K562 (cell line): ENCODE data around the gene HDAC1.

Experiments used
- ARID2 ChIP-seq: fragments of 450-650 bp; IDR thresholded peaks from 2 replicates; pipeline ENCODE4 v1.6.1; 2017; ENCODE audit warnings: antibody characterized with exemption, mild to moderate bottlenecking
- ATF2 ChIP-seq: sonication (generic); formaldehyde crosslinking; IDR thresholded peaks from 2 replicates; pipeline ENCODE4 v1.8.1; 2022; ENCODE audit warnings: missing genetic modification reagents
- EP300 ChIP-seq: IDR thresholded peaks from 2 replicates; pipeline ENCODE4 v1.6.1; 2012; ENCODE audit warnings: low read length, improper control_type of control experiment
- MAFK ChIP-seq: IDR thresholded peaks from 2 replicates; pipeline ENCODE4 v1.6.1; 2011; ENCODE audit warnings: low read length, improper control_type of control experiment
- MTA2 ChIP-seq: fragments of 450-650 bp; IDR thresholded peaks from 2 replicates; pipeline ENCODE4 v1.6.1; 2016; ENCODE audit warnings: low read depth
- SMC3 ChIP-seq: conservative IDR thresholded peaks from 2 replicates; pipeline ENCODE4 v1.6.1; 2011; ENCODE audit warnings: low read depth, low read length, improper control_type of control experiment; ENCODE audit not compliant: insufficient read depth
- STAT6 ChIP-seq: sonication (generic); formaldehyde crosslinking; IDR thresholded peaks from 2 replicates; pipeline ENCODE4 v1.8.1; 2023; ENCODE audit warnings: mild to moderate bottlenecking, missing genetic modification reagents
- TAF1 ChIP-seq: IDR thresholded peaks from 2 replicates; pipeline ENCODE4 v1.6.1; 2011; ENCODE audit warnings: mild to moderate bottlenecking, low read length, moderate library complexity; ENCODE audit not compliant: insufficient read depth, control insufficient read depth, severe bottlenecking; ENCODE audit errors: extremely low read depth
- TEAD1 ChIP-seq, 2 experiments: fragments of 450-650 bp in 1 of 2; sonication (generic) in 1 of 2; formaldehyde crosslinking; IDR thresholded peaks; 2 replicates each; pipeline versions ENCODE4 v1.4.0 to v1.8.0; 2020 to 2022; ENCODE audit warnings: mild to moderate bottlenecking in 2 of 2, missing genetic modification reagents in 1 of 2
- TEAD4 ChIP-seq, 2 experiments: sonication (generic) in 1 of 2; formaldehyde crosslinking in 1 of 2; IDR thresholded peaks; 2 replicates each; pipeline versions ENCODE4 v1.6.1 to v1.8.0; 2012 to 2022; ENCODE audit warnings: borderline replicate concordance in 1 of 2, inconsistent platforms in 1 of 2, low read length in 1 of 2, mild to moderate bottlenecking in 1 of 2, missing genetic modification reagents in 1 of 2
- ZNF324 ChIP-seq: fragments of 250-450 bp; sonication (Bioruptor Pico); IDR thresholded peaks from 2 replicates; pipeline ENCODE4 v1.4.0; 2020; ENCODE audit warnings: mild to moderate bottlenecking
- TF ChIP-seq, protein P1 (sequence below): fragments of 450-650 bp; IDR thresholded peaks from 2 replicates; pipeline ENCODE4 v1.6.1; 2016; ENCODE audit warnings: mild to moderate bottlenecking, moderate library complexity

GRCh38 chr1:32329931-32330466, 38.1 kb downstream of the HDAC1 start:
- TF ChIP-seq TEAD1 (CRISPR knock-in tag; IDR thresholded peaks at IDR 0.05) (no peak), MTA2 (no peak), ATF2 (no peak), SMC3 (no peak), STAT6 (CRISPR knock-in tag) (no peak), ZNF324 (CRISPR knock-in tag) (no peak), TEAD4 (IDR thresholded peaks at IDR 0.05; ENCODE audit: low read length) (no peak), TEAD4 (CRISPR knock-in tag; IDR thresholded peaks at IDR 0.05; ENCODE audit: borderline replicate concordance) (no peak), MAFK (no peak), EP300 (no peak), ARID2 (no peak), TAF1 (no peak)
- TF ChIP-seq, protein P1, sequence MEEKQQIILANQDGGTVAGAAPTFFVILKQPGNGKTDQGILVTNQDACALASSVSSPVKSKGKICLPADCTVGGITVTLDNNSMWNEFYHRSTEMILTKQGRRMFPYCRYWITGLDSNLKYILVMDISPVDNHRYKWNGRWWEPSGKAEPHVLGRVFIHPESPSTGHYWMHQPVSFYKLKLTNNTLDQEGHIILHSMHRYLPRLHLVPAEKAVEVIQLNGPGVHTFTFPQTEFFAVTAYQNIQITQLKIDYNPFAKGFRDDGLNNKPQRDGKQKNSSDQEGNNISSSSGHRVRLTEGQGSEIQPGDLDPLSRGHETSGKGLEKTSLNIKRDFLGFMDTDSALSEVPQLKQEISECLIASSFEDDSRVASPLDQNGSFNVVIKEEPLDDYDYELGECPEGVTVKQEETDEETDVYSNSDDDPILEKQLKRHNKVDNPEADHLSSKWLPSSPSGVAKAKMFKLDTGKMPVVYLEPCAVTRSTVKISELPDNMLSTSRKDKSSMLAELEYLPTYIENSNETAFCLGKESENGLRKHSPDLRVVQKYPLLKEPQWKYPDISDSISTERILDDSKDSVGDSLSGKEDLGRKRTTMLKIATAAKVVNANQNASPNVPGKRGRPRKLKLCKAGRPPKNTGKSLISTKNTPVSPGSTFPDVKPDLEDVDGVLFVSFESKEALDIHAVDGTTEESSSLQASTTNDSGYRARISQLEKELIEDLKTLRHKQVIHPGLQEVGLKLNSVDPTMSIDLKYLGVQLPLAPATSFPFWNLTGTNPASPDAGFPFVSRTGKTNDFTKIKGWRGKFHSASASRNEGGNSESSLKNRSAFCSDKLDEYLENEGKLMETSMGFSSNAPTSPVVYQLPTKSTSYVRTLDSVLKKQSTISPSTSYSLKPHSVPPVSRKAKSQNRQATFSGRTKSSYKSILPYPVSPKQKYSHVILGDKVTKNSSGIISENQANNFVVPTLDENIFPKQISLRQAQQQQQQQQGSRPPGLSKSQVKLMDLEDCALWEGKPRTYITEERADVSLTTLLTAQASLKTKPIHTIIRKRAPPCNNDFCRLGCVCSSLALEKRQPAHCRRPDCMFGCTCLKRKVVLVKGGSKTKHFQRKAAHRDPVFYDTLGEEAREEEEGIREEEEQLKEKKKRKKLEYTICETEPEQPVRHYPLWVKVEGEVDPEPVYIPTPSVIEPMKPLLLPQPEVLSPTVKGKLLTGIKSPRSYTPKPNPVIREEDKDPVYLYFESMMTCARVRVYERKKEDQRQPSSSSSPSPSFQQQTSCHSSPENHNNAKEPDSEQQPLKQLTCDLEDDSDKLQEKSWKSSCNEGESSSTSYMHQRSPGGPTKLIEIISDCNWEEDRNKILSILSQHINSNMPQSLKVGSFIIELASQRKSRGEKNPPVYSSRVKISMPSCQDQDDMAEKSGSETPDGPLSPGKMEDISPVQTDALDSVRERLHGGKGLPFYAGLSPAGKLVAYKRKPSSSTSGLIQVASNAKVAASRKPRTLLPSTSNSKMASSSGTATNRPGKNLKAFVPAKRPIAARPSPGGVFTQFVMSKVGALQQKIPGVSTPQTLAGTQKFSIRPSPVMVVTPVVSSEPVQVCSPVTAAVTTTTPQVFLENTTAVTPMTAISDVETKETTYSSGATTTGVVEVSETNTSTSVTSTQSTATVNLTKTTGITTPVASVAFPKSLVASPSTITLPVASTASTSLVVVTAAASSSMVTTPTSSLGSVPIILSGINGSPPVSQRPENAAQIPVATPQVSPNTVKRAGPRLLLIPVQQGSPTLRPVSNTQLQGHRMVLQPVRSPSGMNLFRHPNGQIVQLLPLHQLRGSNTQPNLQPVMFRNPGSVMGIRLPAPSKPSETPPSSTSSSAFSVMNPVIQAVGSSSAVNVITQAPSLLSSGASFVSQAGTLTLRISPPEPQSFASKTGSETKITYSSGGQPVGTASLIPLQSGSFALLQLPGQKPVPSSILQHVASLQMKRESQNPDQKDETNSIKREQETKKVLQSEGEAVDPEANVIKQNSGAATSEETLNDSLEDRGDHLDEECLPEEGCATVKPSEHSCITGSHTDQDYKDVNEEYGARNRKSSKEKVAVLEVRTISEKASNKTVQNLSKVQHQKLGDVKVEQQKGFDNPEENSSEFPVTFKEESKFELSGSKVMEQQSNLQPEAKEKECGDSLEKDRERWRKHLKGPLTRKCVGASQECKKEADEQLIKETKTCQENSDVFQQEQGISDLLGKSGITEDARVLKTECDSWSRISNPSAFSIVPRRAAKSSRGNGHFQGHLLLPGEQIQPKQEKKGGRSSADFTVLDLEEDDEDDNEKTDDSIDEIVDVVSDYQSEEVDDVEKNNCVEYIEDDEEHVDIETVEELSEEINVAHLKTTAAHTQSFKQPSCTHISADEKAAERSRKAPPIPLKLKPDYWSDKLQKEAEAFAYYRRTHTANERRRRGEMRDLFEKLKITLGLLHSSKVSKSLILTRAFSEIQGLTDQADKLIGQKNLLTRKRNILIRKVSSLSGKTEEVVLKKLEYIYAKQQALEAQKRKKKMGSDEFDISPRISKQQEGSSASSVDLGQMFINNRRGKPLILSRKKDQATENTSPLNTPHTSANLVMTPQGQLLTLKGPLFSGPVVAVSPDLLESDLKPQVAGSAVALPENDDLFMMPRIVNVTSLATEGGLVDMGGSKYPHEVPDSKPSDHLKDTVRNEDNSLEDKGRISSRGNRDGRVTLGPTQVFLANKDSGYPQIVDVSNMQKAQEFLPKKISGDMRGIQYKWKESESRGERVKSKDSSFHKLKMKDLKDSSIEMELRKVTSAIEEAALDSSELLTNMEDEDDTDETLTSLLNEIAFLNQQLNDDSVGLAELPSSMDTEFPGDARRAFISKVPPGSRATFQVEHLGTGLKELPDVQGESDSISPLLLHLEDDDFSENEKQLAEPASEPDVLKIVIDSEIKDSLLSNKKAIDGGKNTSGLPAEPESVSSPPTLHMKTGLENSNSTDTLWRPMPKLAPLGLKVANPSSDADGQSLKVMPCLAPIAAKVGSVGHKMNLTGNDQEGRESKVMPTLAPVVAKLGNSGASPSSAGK: no peak
